Upper lobe of left lung (tissue), 4 donors: ENCODE data around the gene PHEX.

Source experiments
- CTCF ChIP-seq, 6 experiments: fragments of 450-650 bp in 4 of 6; fragments of 200-600 bp in 2 of 6; sonication (generic) in 2 of 6; IDR thresholded peaks; one replicate each; pipeline ENCODE4 v1.5.1; 2016 to 2019; ENCODE audit warnings: antibody characterized with exemption in 6 of 6
- POLR2A ChIP-seq, 4 donors: fragments of 450-650 bp; IDR thresholded peaks; one replicate each; pipeline ENCODE4 v1.5.1; 2016 to 2017; ENCODE audit warnings: antibody characterized with exemption in 4 of 4, mild to moderate bottlenecking in 2 of 4
- POLR2AphosphoS5 ChIP-seq, 2 donors: sonication (generic); formaldehyde crosslinking; IDR thresholded peaks; one replicate each; pipeline ENCODE4 v1.5.1; 2017; ENCODE audit warnings: antibody characterized with exemption in 2 of 2

- TF ChIP-seq POLR2AphosphoS5 (IDR thresholded peaks at IDR 0.05), result no peak
- TF ChIP-seq CTCF (IDR thresholded peaks at IDR 0.05), result no peak
- no peak for TF ChIP-seq POLR2A (IDR thresholded peaks at IDR 0.05)
These were observed 85.5 kb downstream of the PHEX start for GRCh38 chrX:22117633-22118032.
